Calu3 (cell line): ENCODE results near the gene LRMDA. TPM values are rescaled to one million over a fixed set of nuclear protein-coding genes. Genes with fewer than 3 reads are reported as not detected.

ENCODE experiments used
- BruUV-seq: library from RNA; stranded (reverse); fragments of 400-500 nt; replicated peaks from 2 replicates; lab custom pipeline; 2021; lab: Mats Ljungman, UMichigan
- CTCF ChIA-PET: fragments of 300-600 bp; sonication (Branson Sonifier 250); formaldehyde crosslinking; loops from one replicate; lab custom pipeline; 2022; ENCODE audit warnings: antibody characterized with exemption; lab: Charles Lee
- DNase-seq: peaks from one replicate; pipeline ENCODE4 v3.0.0; 2022
- H3K27ac Mint-ChIP-seq: one replicate; pipeline ENCODE4 v1.8.0; 2022; ENCODE audit warnings: mixed read lengths; ENCODE audit not compliant: unreplicated experiment
- H3K27me3 Mint-ChIP-seq: one replicate; pipeline ENCODE4 v1.8.0; 2022; ENCODE audit warnings: mixed read lengths; ENCODE audit not compliant: unreplicated experiment
- H3K36me3 Mint-ChIP-seq: one replicate; pipeline ENCODE4 v1.8.0; 2022; ENCODE audit warnings: mild to moderate bottlenecking, moderate library complexity, mixed read lengths; ENCODE audit not compliant: insufficient read depth, unreplicated experiment
- H3K4me1 Mint-ChIP-seq: one replicate; pipeline ENCODE4 v1.8.0; 2022; ENCODE audit warnings: mild to moderate bottlenecking, low read depth, mixed read lengths; ENCODE audit not compliant: unreplicated experiment
- H3K4me3 Mint-ChIP-seq: one replicate; pipeline ENCODE4 v1.8.0; 2022; ENCODE audit warnings: mild to moderate bottlenecking, low read depth, moderate library complexity, mixed read lengths; ENCODE audit not compliant: unreplicated experiment
- H3K9me3 Mint-ChIP-seq: one replicate; pipeline ENCODE4 v1.8.0; 2022; ENCODE audit warnings: low read depth, mixed read lengths; ENCODE audit not compliant: unreplicated experiment
- intact Hi-C: fragments of 100-400 bp; cut with micrococcal nuclease; formaldehyde crosslinking; loops from one replicate; pipeline ENCODE4 v1.10.0; 2022; ENCODE audit not compliant: unreplicated experiment
- total RNA-seq: library from RNA; stranded (reverse); gene quantifications from 2 replicates; pipeline ENCODE4 v1.2.3, GENCODE V29; 2022
- TF ChIP-seq, protein P1 (sequence below): fragments of 200-600 bp; IDR thresholded peaks from one replicate; pipeline ENCODE4 v1.8.0; 2022; ENCODE audit warnings: antibody characterized with exemption; ENCODE audit not compliant: unreplicated experiment

LRMDA gene
- total RNA-seq, 1 experiment from 2014 or later: 7.6 TPM

- no TSS peak for BruUV-seq
- Mint-ChIP-seq H3K9me3 (no peaks in the 10 kb centered on the region), H3K4me3 (no peak overlapping the region), H3K27ac (no peak overlapping the region), H3K36me3 (no peaks in the 10 kb centered on the region), H3K4me1 (no peaks in the 10 kb centered on the region), H3K27me3 (peaks cover 14% of the 10 kb centered on the region)
- intact Hi-C loops: no loop called here
- CTCF ChIA-PET: no interaction called here
- TF ChIP-seq, protein P1, sequence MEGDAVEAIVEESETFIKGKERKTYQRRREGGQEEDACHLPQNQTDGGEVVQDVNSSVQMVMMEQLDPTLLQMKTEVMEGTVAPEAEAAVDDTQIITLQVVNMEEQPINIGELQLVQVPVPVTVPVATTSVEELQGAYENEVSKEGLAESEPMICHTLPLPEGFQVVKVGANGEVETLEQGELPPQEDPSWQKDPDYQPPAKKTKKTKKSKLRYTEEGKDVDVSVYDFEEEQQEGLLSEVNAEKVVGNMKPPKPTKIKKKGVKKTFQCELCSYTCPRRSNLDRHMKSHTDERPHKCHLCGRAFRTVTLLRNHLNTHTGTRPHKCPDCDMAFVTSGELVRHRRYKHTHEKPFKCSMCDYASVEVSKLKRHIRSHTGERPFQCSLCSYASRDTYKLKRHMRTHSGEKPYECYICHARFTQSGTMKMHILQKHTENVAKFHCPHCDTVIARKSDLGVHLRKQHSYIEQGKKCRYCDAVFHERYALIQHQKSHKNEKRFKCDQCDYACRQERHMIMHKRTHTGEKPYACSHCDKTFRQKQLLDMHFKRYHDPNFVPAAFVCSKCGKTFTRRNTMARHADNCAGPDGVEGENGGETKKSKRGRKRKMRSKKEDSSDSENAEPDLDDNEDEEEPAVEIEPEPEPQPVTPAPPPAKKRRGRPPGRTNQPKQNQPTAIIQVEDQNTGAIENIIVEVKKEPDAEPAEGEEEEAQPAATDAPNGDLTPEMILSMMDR: no peak
- no peak for DNase-seq
These were observed 265.1 kb downstream of the LRMDA start for GRCh38 chr10:75696536-75696935.

DNA sequence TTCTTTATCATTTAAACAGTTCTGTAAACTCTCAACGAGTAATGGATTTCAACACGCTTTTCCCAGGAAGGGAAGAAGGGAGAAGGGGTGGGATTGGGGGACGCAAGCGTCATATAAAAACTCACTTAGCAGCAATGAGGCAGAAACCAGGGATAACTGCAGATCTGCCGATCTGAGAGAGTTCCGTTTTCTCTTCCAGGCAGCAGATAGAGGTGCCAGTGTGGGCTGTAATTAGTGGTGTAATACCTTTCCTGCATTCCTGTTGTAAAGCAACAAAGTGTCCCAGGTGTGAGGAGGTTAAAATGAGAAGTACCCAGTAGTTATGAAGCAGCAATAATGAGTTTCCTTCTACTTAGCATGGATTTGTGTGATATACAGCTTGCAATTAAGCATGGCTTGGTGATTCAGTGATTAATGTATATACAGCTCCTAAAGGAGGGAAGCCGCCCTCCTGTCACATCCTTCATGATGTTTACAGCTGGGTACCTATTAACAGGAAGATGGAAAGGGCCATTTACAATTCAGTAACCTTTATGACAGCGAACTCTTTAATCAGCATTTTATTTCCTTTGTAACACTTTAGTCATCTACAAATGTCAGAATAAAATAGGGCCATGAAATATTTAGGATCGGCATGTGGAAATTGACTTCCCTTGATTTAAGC lies 271.9 kb downstream of the LRMDA start:
- H3K27ac Mint-ChIP-seq: no peak overlapping the region
- no peaks in the 10 kb centered on the region for H3K36me3 Mint-ChIP-seq
- intact Hi-C loops: no loop called here
- no TSS peak for BruUV-seq
- CTCF ChIA-PET: no interaction called here
- H3K9me3 Mint-ChIP-seq: no peaks in the 10 kb centered on the region
- no peak overlapping the region for H3K4me3 Mint-ChIP-seq
- DNase-seq: no peak
- peaks cover 45% of the 10 kb centered on the region for H3K27me3 Mint-ChIP-seq
- TF ChIP-seq, protein P1: no peak
- no peaks in the 10 kb centered on the region for H3K4me1 Mint-ChIP-seq

DNA sequence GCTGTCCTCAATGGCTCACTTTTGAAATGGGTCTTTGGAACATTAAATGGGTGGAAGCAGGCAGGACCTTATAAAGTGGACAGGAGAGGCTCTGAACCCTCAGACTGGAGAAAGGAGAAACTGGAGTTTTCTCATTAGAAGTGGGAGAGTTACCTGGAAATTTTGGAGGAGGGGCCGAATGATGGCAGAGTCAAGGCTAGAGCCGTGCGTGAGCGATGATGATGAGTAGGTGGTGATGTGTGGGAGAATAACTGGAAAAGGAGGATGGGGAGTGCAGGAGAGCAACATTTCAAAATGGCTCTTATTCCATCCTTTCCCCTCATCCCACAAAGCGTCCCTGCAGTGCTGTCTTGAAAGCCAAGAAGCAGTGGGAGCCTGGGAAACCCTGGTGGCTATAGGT lies 274.0 kb downstream of the LRMDA start:
- Mint-ChIP-seq H3K27me3 (peaks cover 62% of the 10 kb centered on the region), H3K4me1 (no peaks in the 10 kb centered on the region), H3K36me3 (no peaks in the 10 kb centered on the region), H3K27ac (no peak overlapping the region), H3K4me3 (no peak overlapping the region), H3K9me3 (no peaks in the 10 kb centered on the region)
- intact Hi-C loops: no loop called here
- BruUV-seq: no TSS peak
- DNase-seq: no peak
- CTCF ChIA-PET: no interaction called here
- TF ChIP-seq, protein P1: no peak

- H3K27me3 Mint-ChIP-seq: peaks cover 64% of the 10 kb centered on the region
- TF ChIP-seq, protein P1: no peak
- H3K4me1 Mint-ChIP-seq: no peaks in the 10 kb centered on the region
- no peak overlapping the region for H3K27ac Mint-ChIP-seq
- intact Hi-C loops: no loop called here
- H3K9me3 Mint-ChIP-seq: no peaks in the 10 kb centered on the region
- DNase-seq: no peak
- BruUV-seq: no TSS peak
- CTCF ChIA-PET: no interaction called here
- H3K36me3 Mint-ChIP-seq: no peaks in the 10 kb centered on the region
- H3K4me3 Mint-ChIP-seq: no peak overlapping the region
These were observed 275.8 kb downstream of the LRMDA start for GRCh38 chr10:75707080-75707840.
